HEK293 (cell line): ENCODE data around the gene HCFC1.
A peak's percentile ranks its signal among the peaks of the same experiment; 100 is the strongest.

Experiments
- BCL11B ChIP-seq: fragments of 450-650 bp; formaldehyde crosslinking; IDR thresholded peaks from 2 replicates; pipeline ENCODE4 v1.5.1; 2016; ENCODE audit warnings: low read depth, missing biosample characterization, missing genetic modification characterization
- FEZF1 ChIP-seq: fragments of 450-650 bp; formaldehyde crosslinking; IDR thresholded peaks from 2 replicates; pipeline ENCODE4 v1.5.1; 2016; ENCODE audit warnings: missing biosample characterization, missing genetic modification characterization
- HIC1 ChIP-seq: fragments of 450-650 bp; formaldehyde crosslinking; IDR thresholded peaks from 2 replicates; pipeline ENCODE4 v1.5.1; 2016; ENCODE audit warnings: missing biosample characterization, missing genetic modification characterization
- KLF1 ChIP-seq: fragments of 450-650 bp; formaldehyde crosslinking; IDR thresholded peaks from 2 replicates; pipeline ENCODE4 v1.5.1; 2016; ENCODE audit warnings: missing biosample characterization, missing genetic modification characterization
- KLF8 ChIP-seq: fragments of 450-650 bp; formaldehyde crosslinking; IDR thresholded peaks from 2 replicates; pipeline ENCODE4 v1.5.1; 2016; ENCODE audit warnings: missing biosample characterization, missing genetic modification characterization
- KLF9 ChIP-seq: fragments of 450-650 bp; formaldehyde crosslinking; IDR thresholded peaks from 2 replicates; pipeline ENCODE4 v1.5.1; 2016; ENCODE audit warnings: missing biosample characterization, missing genetic modification characterization, low read depth
- PRDM10 ChIP-seq: fragments of 450-650 bp; formaldehyde crosslinking; IDR thresholded peaks from 2 replicates; pipeline ENCODE4 v1.5.1; 2016; ENCODE audit warnings: missing biosample characterization, missing genetic modification characterization
- PRDM4 ChIP-seq: fragments of 450-650 bp; formaldehyde crosslinking; IDR thresholded peaks from 2 replicates; pipeline ENCODE4 v1.5.1; 2017; ENCODE audit warnings: missing biosample characterization, missing genetic modification characterization
- SP2 ChIP-seq: fragments of 450-650 bp; formaldehyde crosslinking; IDR thresholded peaks from 2 replicates; pipeline ENCODE4 v1.5.1; 2016; ENCODE audit warnings: missing biosample characterization, missing genetic modification characterization
- SP3 ChIP-seq: fragments of 450-650 bp; formaldehyde crosslinking; IDR thresholded peaks from 2 replicates; pipeline ENCODE4 v1.5.1; 2016; ENCODE audit warnings: missing biosample characterization, missing genetic modification characterization
- WT1 ChIP-seq: fragments of 450-650 bp; formaldehyde crosslinking; IDR thresholded peaks from 2 replicates; pipeline ENCODE4 v1.5.1; 2016; ENCODE audit warnings: missing biosample characterization, missing genetic modification characterization
- ZBTB44 ChIP-seq: fragments of 450-650 bp; IDR thresholded peaks from 2 replicates; pipeline ENCODE4 v1.5.1; 2018; ENCODE audit warnings: missing biosample characterization, mild to moderate bottlenecking, missing genetic modification characterization
- ZEB2 ChIP-seq: fragments of 450-650 bp; formaldehyde crosslinking; IDR thresholded peaks from 2 replicates; pipeline ENCODE4 v1.5.1; 2016; ENCODE audit warnings: missing biosample characterization, missing genetic modification characterization
- ZNF133 ChIP-seq: fragments of 450-650 bp; formaldehyde crosslinking; IDR thresholded peaks from 2 replicates; pipeline ENCODE4 v1.5.1; 2016; ENCODE audit warnings: missing biosample characterization, missing genetic modification characterization
- ZNF146 ChIP-seq: fragments of 450-650 bp; formaldehyde crosslinking; IDR thresholded peaks from 2 replicates; pipeline ENCODE4 v1.5.1; 2016; ENCODE audit warnings: missing biosample characterization, missing genetic modification characterization
- ZNF157 ChIP-seq: fragments of 450-650 bp; formaldehyde crosslinking; IDR thresholded peaks from 2 replicates; pipeline ENCODE4 v1.5.1; 2016; ENCODE audit warnings: missing biosample characterization, missing genetic modification characterization
- ZNF23 ChIP-seq: fragments of 450-650 bp; formaldehyde crosslinking; IDR thresholded peaks from 2 replicates; pipeline ENCODE4 v1.5.1; 2016; ENCODE audit warnings: missing biosample characterization, missing genetic modification characterization, borderline replicate concordance
- ZNF280D ChIP-seq: fragments of 450-650 bp; formaldehyde crosslinking; IDR thresholded peaks from 2 replicates; pipeline ENCODE4 v1.5.1; 2016; ENCODE audit warnings: missing biosample characterization, missing genetic modification characterization
- ZNF510 ChIP-seq: fragments of 450-650 bp; formaldehyde crosslinking; IDR thresholded peaks from 2 replicates; pipeline ENCODE4 v1.5.1; 2018; ENCODE audit warnings: mild to moderate bottlenecking, missing genetic modification characterization, missing biosample characterization; ENCODE audit not compliant: insufficient replicate concordance
- ZNF544 ChIP-seq: fragments of 450-650 bp; formaldehyde crosslinking; IDR thresholded peaks from 2 replicates; pipeline ENCODE4 v1.5.0; 2017; ENCODE audit warnings: missing biosample characterization, missing genetic modification characterization
- ZNF548 ChIP-seq: fragments of 450-650 bp; formaldehyde crosslinking; IDR thresholded peaks from 2 replicates; pipeline ENCODE4 v1.5.1; 2016; ENCODE audit warnings: missing biosample characterization, missing genetic modification characterization
- ZNF555 ChIP-seq: fragments of 450-650 bp; formaldehyde crosslinking; conservative IDR thresholded peaks from 2 replicates; pipeline ENCODE4 v1.5.1; 2017; ENCODE audit warnings: missing biosample characterization, mild to moderate bottlenecking, missing genetic modification characterization, inconsistent platforms
- ZNF623 ChIP-seq: fragments of 450-650 bp; formaldehyde crosslinking; IDR thresholded peaks from 2 replicates; pipeline ENCODE4 v1.5.1; 2016; ENCODE audit warnings: missing biosample characterization, missing genetic modification characterization
- ZNF645 ChIP-seq: fragments of 450-650 bp; formaldehyde crosslinking; IDR thresholded peaks from 2 replicates; pipeline ENCODE4; 2016; ENCODE audit warnings: missing biosample characterization, missing genetic modification characterization
- ZNF76 ChIP-seq: fragments of 450-650 bp; formaldehyde crosslinking; IDR thresholded peaks from 2 replicates; pipeline ENCODE4; 2016; ENCODE audit warnings: low read depth, missing biosample characterization, missing genetic modification characterization, borderline replicate concordance

Gene HCFC1

GRCh38 chrX:153970357-153971123, 1.1 kb downstream of the HCFC1 start (continued):
- TF ChIP-seq ZNF645 (tag by site-specific recombination) = no peak
- TF ChIP-seq PRDM4 = peak; percentile 35
- peak; percentile 75 for TF ChIP-seq ZNF76 (tag by site-specific recombination)
- TF ChIP-seq ZNF548 (tag by site-specific recombination) = peak; percentile 46; the same call in 1 of the 2 replicates
- TF ChIP-seq ZNF555 (tag by site-specific recombination) = no peak
- TF ChIP-seq ZEB2 (tag by site-specific recombination) = peak; percentile 92; the same call in 1 of the 2 replicates
- no peak for TF ChIP-seq FEZF1 (tag by site-specific recombination)
- no peak for TF ChIP-seq ZBTB44
- TF ChIP-seq ZNF280D (tag by site-specific recombination) = no peak
- TF ChIP-seq ZNF544 (tag by site-specific recombination) = no peak
- no peak for TF ChIP-seq ZNF146 (tag by site-specific recombination)
- TF ChIP-seq BCL11B = peak; percentile 64; the same call in 1 of the 2 replicates
- TF ChIP-seq SP2 (tag by site-specific recombination) = peak; percentile 83
- peak; percentile 19; the same call in 1 of the 2 replicates for TF ChIP-seq KLF1
- TF ChIP-seq HIC1 (tag by site-specific recombination) = no peak
- TF ChIP-seq ZNF133 (tag by site-specific recombination) = no peak
- TF ChIP-seq PRDM10 (tag by site-specific recombination) = peak; percentile 64; the same call in 1 of the 2 replicates
- TF ChIP-seq KLF9 = peak; percentile 28; the same call in 1 of the 2 replicates
- no peak for TF ChIP-seq ZNF623
- peak; percentile 96 for TF ChIP-seq SP3
- TF ChIP-seq WT1 (tag by site-specific recombination) = peak; percentile 88
- TF ChIP-seq KLF8 (tag by site-specific recombination) = peak; percentile 31
- no peak for TF ChIP-seq ZNF510
- TF ChIP-seq ZNF157 (tag by site-specific recombination) = no peak
- no peak for TF ChIP-seq ZNF23 (tag by site-specific recombination)
